ENCODE results near the gene GRIN2B. TPM values are rescaled to one million over a fixed set of nuclear protein-coding genes. Genes with fewer than 3 reads are reported as not detected.

Gene GRIN2B
- total and polyA plus RNA-seq, 7 donors = under 0.01 to 0.69 (median under 0.01) TPM; not detected in 2

GRCh38 chr12:13956060-13956590 is 25.3 kb downstream of the GRIN2B start:
- Histone ChIP-seq H3K4me3 (no peak overlapping the region), H3K4me1 (peaks cover 0 to 2% (median under 1%) of the 10 kb centered on the region in 4 donors), H3K36me3 (no peaks in the 10 kb centered on the region), H3K27ac (no peak overlapping the region), H3K9me3 (no peaks in the 10 kb centered on the region), H3K27me3 (peaks cover 0 to 3% (median 0%) of the 10 kb centered on the region in 3 donors)
- intact Hi-C loops (cut with DNase I) = no loop called here
- DNase-seq = no peak
- TF ChIP-seq POLR2AphosphoS5 (IDR thresholded peaks at IDR 0.05) = no peak
- TF ChIP-seq EP300 (IDR thresholded peaks at IDR 0.05) = no peak
- TF ChIP-seq, protein P1, sequence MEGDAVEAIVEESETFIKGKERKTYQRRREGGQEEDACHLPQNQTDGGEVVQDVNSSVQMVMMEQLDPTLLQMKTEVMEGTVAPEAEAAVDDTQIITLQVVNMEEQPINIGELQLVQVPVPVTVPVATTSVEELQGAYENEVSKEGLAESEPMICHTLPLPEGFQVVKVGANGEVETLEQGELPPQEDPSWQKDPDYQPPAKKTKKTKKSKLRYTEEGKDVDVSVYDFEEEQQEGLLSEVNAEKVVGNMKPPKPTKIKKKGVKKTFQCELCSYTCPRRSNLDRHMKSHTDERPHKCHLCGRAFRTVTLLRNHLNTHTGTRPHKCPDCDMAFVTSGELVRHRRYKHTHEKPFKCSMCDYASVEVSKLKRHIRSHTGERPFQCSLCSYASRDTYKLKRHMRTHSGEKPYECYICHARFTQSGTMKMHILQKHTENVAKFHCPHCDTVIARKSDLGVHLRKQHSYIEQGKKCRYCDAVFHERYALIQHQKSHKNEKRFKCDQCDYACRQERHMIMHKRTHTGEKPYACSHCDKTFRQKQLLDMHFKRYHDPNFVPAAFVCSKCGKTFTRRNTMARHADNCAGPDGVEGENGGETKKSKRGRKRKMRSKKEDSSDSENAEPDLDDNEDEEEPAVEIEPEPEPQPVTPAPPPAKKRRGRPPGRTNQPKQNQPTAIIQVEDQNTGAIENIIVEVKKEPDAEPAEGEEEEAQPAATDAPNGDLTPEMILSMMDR (IDR thresholded peaks at IDR 0.05) = no peak
- TF ChIP-seq POLR2A (IDR thresholded peaks at IDR 0.05) = no peak
- WGBS, 2 donors = 84 to 90% methylated on average over 15 of the region's 15 CpGs

DNA sequence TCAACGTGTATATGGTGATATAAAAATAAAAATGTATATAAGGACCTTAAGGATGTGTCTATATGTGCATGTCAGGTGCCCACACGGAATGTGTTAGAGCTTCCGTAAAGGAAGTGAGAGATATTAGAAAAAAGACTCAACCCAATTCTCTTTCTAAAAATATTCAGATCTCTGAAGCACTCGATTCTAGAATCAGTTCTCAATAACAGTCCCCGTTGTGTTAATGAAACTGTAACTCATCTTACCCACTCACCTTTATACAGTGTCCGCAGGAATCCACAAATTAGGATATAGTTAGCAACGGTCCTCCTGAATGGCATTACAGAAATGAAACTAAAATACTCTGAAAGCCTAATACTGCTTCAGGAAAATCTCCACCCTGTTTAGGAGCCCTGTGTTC is 29.3 kb downstream of the GRIN2B start:
- no peak overlapping the region for H3K4me3 ChIP-seq
- DNase-seq = no peak
- intact Hi-C loops (cut with DNase I) = no loop called here
- H3K4me1 ChIP-seq = peaks cover 0 to 14% (median 4%) of the 10 kb centered on the region in 4 donors
- TF ChIP-seq EP300 (IDR thresholded peaks at IDR 0.05) (no peak), POLR2AphosphoS5 (IDR thresholded peaks at IDR 0.05) (no peak), POLR2A (IDR thresholded peaks at IDR 0.05) (no peak)
- TF ChIP-seq, protein P1 (IDR thresholded peaks at IDR 0.05) = no peak
- 86 to 88% methylated on average over 7 of the region's 7 CpGs for WGBS, 2 donors
- no peaks in the 10 kb centered on the region for H3K36me3 ChIP-seq
- H3K27ac ChIP-seq = no peak overlapping the region
- H3K9me3 ChIP-seq = no peaks in the 10 kb centered on the region
- H3K27me3 ChIP-seq = no peaks in the 10 kb centered on the region

GRCh38 chr12:13950502-13950901 is 30.9 kb downstream of the GRIN2B start:
- H3K9me3 ChIP-seq = no peaks in the 10 kb centered on the region
- no peak overlapping the region for H3K4me3 ChIP-seq
- H3K27me3 ChIP-seq = no peaks in the 10 kb centered on the region
- 11 to 46% methylated on average over 1 of the region's 1 CpG for WGBS, 2 donors
- no peak for DNase-seq
- TF ChIP-seq EP300 (IDR thresholded peaks at IDR 0.05) = no peak
- no peak for TF ChIP-seq POLR2AphosphoS5 (IDR thresholded peaks at IDR 0.05)
- TF ChIP-seq, protein P1 (IDR thresholded peaks at IDR 0.05) = no peak
- TF ChIP-seq POLR2A (IDR thresholded peaks at IDR 0.05) = no peak
- no peaks in the 10 kb centered on the region for H3K36me3 ChIP-seq
- H3K27ac ChIP-seq = no peak overlapping the region
- intact Hi-C loops (cut with DNase I) = no loop called here
- H3K4me1 ChIP-seq = peaks cover 0 to 14% (median 4%) of the 10 kb centered on the region in 4 donors

DNA sequence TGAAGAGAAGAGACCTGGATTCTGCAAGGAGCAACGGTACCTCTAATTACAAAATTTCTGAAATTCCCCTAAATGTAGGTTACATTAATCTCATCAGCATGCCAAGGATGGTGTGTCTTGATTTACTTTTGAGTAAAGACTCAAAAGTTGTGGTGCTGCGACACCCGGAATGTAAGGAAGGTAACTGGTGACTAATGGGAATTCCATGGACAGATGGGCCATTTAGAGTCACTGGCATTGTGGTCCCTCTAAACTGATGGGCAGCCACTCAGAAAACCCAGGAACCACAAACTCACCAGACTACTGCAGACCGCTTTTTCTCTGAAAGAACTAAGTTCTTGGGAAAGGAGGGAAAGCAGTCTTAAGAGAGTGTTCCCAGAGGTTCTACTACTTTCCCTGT is 32.8 kb downstream of the GRIN2B start:
- no peaks in the 10 kb centered on the region for H3K27me3 ChIP-seq
- TF ChIP-seq, protein P1 (IDR thresholded peaks at IDR 0.05) = no peak
- TF ChIP-seq POLR2A (IDR thresholded peaks at IDR 0.05) (no peak), POLR2AphosphoS5 (IDR thresholded peaks at IDR 0.05) (no peak), EP300 (IDR thresholded peaks at IDR 0.05) (no peak)
- H3K9me3 ChIP-seq = no peaks in the 10 kb centered on the region
- H3K4me1 ChIP-seq = peaks cover 0 to 14% (median 4%) of the 10 kb centered on the region in 4 donors
- no peak overlapping the region for H3K27ac ChIP-seq
- H3K4me3 ChIP-seq = no peak overlapping the region
- DNase-seq = no peak
- no peaks in the 10 kb centered on the region for H3K36me3 ChIP-seq
- 92 to 93% methylated on average over 4 of the region's 4 CpGs for WGBS, 2 donors
- intact Hi-C loops (cut with DNase I) = no loop called here

Measured in sigmoid colon (tissue), 7 donors.